Activated CD4-positive, CD25-positive, alpha-beta regulatory T cell treated with anti-CD3 and anti-CD28 coated beads, Interleukin-2, amount 50 U/mL, for 24 hours (primary cell): Measurements from ENCODE around the gene BLOC1S5.
"Not testable (repeated sequence)": the region's sequence is repeated elsewhere in the genome, so short reads cannot be mapped to it uniquely, and the experiment has no call there.

ENCODE experiments used
- ATAC-seq, 2 donors: fragments of 150-1000 bp; cut with Tn5 transposase; one replicate each; pipeline ENCODE4 v1.10.0; 2021; ENCODE audit warnings: mild to moderate bottlenecking in 1 of 2, moderate library complexity in 1 of 2

The BLOC1S5 gene

DNA sequence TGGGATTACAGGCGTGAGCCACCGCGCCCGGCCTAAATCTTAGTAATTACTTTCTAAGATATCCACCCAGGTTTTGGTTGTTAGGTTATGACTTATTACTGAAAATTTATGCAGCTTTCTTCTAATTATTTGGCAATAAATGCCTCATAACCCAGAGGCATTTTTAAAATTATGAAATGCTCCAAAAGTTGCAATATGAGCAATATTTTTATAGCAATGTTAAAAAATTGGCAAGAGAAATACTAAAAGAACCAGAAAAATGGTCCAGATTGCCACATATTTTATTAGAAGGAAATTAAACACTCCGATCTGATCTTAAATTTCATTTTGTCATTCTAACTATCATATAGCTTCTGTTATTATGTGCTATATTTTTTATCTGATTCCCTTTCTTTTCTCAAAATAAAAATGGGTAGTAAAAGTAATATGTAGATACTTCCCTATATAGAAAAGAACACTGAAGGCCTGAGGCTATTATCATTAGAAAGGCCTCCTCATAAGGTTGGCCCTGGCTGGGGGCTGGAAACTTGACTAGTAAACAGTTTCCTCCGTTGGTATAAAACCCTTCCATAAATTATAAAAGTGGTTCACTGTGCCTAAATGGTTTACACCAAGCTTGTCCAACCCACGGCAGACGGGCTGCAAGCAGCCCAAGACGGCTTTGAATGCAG is 22.1 kb downstream of the BLOC1S5 start:
- ATAC-seq, result no peak

- not testable (repeated sequence) for ATAC-seq
Observed at GRCh38 chr6:8034107-8034506, 30.1 kb downstream of the BLOC1S5 start.

DNA sequence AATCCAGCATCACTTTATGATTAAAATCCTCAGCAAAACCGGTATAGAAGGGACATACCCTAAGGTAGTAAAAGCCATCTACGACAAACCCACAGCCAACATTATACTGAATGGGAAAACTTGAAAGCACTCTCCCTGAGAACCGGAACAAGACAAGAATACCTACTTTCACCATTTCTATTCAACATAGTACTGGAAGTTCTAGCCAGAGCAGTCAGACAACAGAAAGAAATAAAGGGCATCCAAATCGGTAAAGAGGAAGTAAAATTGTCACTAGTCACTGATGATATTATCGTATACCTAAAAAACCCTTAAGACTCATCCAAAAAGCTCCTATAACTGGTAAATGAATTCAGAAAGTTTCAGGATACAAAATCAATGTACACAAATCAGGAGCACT is 33.3 kb downstream of the BLOC1S5 start:
- no peak for ATAC-seq

DNA sequence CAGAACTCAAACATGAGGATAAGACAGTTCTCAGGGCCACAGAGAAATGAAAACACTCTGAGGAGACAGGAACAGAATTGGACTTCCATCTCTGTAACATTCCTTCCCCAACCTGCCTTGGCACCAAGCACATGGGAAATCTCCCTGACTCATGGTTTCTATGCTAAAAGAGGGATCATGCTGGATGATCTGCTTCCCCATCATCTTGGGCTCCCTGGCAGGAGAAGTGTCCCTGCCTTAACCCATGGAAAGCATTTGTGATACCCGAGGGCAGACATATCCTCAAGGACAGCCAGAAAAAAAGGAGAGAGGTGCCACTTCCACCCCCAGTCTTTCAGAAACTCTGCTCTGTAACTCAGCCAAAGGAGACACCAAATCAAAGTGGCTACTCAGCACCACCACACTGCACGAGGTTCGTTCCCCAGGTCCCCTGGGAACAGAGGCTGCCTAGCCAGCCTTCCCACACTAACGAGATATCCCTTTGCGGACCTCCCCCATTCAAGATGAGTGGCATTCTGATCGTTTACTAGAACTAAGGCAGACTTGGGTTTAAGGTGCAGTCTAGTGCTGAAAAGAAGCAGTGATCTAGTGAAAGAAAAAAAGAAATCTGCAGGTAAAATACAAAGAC is 34.8 kb downstream of the BLOC1S5 start:
- no peak for ATAC-seq

GRCh38 chr6:8027965-8028651 is 36.1 kb downstream of the BLOC1S5 start:
- no peak for ATAC-seq

GRCh38 chr6:8026800-8027199 is 37.4 kb downstream of the BLOC1S5 start:
- no peak for ATAC-seq

DNA sequence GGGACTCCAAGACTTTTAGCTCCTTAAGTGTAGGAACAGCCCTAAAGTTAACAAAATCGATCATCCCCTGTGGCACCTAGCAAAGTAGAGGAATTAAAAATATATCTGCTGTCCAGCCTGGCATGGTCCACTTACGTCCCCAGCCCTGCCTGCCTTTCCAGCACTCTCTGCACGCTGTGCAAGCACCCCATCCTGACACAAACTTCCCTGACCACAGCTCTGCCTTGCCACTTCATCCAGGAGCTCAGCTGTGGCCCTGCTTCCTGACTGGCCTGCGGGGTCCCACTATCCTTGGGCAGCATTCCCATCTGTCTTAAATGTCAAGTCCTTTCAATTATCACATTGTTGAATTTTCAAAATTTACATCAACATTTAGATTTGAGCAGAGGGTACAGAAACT is 39.0 kb downstream of the BLOC1S5 start:
- ATAC-seq, result no peak

GRCh38 chr6:8023638-8024037 is 40.6 kb downstream of the BLOC1S5 start:
- no peak for ATAC-seq

DNA sequence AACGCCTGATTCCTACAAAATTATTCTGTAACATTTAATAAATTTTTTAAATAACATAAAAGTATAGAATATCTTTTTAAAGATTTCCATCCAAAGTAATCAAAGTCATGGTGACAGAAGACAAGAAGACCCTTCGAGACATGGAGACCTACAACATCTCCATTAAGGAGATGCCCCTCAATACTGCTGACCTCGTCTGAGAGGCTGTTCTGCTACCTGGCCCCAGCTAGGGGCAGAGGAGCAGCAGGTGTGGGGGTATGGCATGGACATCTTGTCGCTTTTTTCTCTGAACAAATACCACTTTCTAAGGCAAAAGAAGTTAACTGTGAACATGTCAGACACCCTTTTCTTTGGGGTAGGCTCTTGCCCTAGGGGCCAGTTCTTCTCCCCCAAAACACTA is 44.1 kb downstream of the BLOC1S5 start:
- no peak for ATAC-seq

- no peak for ATAC-seq
Observed at GRCh38 chr6:8017705-8018104, 46.5 kb downstream of the BLOC1S5 start.

DNA sequence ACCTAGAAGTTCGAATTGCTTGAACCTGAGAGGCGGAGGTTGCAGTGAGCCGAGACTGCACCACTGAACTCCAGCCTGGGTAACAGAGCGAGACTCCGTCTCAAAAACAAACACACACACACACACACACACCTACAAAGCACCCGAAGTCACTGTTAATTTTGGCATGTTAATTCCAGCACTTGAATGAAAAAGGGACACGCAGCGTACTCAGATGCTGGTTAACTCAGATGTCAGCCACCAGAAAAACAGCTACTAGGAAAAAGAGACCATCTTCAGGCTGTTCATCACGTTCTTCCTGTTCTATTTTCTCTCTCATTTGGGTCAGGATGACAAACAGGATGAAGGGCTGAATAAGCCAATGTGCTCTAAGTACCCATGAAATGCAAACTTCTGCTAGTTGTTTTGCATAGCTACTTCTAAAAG is 46.9 kb downstream of the BLOC1S5 start:
- peak in 1 of 2 donors; percentile 64 for ATAC-seq

DNA sequence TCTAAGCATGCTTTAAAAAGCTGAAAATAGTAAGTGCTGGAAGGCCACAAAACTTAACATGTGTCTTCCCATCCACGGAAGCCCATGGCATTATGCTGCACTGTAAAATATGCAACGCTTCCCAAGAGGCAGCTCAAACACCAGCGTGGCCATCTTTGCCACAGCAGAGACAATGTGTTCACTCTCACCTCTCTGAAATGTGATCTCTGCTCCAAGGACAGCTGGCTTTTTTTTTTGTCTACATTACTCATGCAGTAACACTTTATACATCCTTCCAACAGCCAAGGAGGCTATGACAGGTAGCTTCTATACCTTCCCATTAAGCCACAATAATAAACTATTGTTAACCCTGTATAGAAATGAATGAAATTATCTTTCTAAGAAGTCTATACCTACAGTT is 49.2 kb downstream of the BLOC1S5 start:
- ATAC-seq, result no peak

DNA sequence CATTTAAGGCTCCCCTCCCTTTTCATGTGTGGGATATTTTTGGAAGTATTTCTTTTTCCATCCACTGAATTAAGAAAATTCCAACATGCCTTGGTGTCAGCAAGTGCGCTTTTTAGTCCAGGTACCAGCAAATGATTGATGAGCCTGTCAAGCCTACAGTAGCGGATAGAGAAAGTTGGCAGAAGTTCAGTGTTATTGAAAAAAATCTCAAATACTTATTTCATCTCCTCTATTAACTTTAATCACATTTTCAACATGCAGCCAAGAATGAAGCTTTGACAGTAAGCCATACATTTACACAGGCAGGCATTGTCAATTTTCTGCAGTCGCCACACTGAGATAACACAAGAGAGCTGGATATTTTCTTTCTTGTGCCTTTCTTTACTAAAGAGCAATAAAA is 50.4 kb downstream of the BLOC1S5 start:
- ATAC-seq, result no peak

GRCh38 chr6:8006208-8006607 is 58.0 kb downstream of the BLOC1S5 start:
- no peak for ATAC-seq

DNA sequence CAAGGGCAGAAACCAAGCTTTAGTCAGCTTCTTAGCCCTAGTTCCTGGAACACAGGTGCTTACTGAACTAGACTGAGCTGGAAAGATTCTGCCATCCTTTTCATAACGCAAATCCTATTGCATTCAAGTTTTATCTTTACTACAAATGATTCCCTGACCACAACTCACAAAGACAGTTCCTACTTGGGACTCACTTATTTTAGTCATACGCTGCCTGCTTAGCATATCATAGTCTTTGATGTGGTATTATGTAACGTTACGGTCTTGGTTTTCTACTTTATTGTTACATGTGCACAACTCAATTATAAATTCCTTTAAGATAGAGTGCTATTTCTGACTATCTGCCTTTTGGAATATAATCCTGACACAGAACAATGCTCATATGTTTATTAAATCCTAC is 59.1 kb downstream of the BLOC1S5 start:
- ATAC-seq, result no peak

DNA sequence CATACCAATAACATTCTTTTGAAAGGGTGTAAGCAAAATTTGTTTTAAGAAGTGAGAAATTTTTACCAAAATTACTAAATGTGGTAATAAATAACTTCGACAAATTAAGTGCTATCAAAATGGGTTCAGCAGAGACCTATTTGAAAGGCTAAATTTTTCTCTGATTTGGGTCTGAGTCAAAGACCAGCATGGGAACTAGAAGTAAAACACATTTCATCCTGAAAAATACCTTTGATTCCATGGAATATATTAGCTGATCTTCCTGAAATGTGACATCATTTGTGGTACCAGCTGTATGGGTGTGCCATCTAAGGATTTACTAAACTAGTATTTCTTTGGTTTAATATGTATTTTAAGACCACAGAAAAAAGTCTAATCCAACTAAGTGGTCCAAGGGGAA is 63.6 kb downstream of the BLOC1S5 start:
- ATAC-seq, result no peak

DNA sequence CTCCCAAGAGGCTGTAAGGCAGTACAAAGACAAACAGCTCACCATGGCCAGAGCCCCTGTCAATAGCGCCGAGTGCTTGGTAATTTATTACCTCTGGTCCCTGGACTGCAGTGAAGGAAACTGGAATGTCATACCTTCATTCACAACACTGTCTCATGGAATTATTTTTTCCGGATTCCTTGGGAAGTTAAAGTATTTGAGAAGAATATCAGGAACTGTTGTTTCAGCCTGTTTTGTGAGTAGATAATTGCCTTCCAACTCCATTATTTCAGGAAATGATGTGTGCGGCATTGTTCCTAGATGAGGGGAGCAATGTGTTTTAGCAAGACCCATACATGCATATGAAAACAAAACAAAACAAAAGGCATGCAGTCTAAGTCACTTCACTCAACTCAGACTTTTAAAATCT is 64.0 kb downstream of the BLOC1S5 start:
- ATAC-seq, result no peak

GRCh38 chr6:7999201-7999600 is 65.0 kb downstream of the BLOC1S5 start:
- no peak for ATAC-seq

DNA sequence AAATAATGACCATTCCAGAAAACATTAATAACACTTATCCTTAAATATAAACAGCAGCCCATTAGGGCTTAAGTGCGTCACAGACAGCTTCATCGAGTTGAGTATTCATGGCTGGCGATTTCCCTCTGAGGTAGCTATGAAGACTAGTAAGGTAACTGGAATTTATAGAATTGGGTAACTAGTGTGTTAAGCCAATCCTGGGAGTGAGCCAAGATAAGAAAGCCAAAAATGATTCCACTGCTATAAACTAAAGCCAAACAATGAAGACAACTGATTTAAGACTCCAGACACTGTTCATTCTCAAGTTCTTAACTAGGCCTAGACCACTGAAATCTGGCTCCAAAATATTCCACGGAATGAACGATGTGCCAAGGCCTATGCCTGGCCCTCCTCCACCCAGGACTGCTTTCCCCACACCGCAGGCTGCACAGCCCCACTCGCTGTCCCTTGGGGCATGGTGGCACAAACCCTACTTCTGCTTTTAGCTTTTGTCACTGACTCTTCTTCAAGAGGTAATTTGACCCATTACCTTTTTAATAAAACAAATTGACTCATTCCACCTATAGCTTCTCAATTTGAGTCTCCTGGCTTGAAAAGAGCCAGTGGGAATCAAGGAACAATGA is 66.0 kb downstream of the BLOC1S5 start:
- ATAC-seq, result no peak

DNA sequence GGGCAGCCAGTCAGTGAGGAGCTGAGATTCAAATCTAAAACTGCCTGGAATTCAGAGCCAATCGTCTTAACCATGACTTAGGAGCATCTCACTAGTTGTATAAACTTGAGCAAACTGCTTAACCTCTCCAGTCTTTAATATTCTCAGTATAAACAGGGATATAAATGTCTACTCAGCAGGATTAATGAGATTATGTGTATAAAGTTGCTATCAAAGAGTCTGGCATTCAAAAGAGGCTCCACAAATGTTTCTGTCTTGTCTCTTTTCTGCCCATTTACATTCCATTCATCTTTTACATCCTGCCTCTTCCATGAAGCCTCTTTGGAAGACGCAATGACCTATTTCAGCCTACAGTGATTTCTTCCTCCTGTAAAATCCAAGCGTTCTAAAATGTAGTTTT is 66.9 kb downstream of the BLOC1S5 start:
- no peak for ATAC-seq

DNA sequence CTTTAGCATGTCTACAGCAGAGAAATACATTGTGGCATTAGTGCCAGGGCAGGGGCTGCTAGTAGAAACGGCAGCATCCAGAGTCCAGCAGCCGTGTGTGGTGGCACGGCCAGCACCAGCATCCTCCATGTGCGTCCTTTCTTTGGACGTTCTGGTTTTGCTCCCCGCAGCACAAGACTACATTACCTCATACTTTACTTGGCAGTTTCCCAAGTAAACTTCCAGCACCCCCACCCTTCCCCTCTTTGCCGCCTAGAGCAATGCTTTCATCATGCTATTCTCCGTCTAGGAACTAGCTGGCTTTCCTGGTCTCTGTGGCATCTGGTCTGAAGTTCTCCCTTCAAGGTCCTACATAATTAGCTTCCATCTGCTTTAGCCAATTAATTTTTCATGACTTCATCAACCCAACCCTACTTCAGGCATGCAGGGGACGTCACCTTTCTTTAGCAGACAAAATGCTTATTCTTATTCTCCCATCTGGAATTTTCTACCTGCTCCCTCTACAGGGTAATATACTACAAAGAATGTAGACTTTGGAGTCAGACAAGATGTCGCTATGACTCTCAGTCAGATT is 67.6 kb downstream of the BLOC1S5 start:
- ATAC-seq, result no peak

DNA sequence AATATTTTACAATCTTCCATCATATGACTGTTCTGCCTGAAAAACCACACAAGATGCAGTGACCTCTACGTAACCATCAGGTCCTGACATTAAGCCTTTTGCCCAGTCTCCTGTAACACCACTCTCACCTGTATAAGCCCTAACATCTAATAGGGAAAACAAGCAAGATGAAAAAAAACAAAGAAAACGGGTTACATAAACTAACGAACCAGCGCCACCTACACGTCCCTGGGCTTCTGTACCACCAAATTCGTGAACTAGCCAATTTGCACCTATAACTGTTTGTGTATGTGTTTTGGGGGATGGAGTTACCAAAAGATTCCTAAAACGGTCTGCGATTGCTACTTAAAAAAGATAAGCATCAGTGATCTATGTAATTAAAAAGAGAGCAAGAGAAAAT is 70.2 kb downstream of the BLOC1S5 start:
- no peak for ATAC-seq

DNA sequence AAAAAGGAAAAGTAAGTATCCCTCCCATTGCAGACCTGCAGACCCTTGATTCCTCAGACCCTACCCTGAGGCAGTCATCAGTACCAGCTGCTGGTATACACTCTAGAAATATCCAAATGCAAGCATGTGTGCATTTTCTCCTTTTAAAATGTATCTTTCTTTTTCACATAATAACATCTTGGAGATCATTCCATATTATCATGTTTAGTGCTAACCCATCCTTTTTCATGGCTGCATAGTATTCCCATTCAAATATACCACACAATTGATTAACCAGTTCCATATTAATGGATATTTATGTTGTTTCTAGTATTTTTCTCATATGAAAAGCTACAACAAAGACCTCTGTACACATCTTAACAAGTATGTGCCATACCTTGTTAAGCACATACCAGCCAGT is 70.8 kb downstream of the BLOC1S5 start:
- no peak for ATAC-seq
